Stimulated activated CD8-positive, alpha-beta memory T cell treated with anti-CD3 and anti-CD28 coated beads, Interleukin-15, amount 100 ng/mL, for 4 hours (primary cell): ENCODE data around the gene CCSER2.
A peak's percentile ranks its signal among the peaks of the same experiment; 100 is the strongest.
"Not testable (repeated sequence)": the region's sequence is repeated elsewhere in the genome, so short reads cannot be mapped to it uniquely, and the experiment has no call there.

Source experiments
- DNase-seq, 2 donors: peaks; one replicate each; pipeline ENCODE4 v3.0.0-alpha.2; 2020; ENCODE audit warnings: low read depth in 2 of 2

The CCSER2 gene

DNA sequence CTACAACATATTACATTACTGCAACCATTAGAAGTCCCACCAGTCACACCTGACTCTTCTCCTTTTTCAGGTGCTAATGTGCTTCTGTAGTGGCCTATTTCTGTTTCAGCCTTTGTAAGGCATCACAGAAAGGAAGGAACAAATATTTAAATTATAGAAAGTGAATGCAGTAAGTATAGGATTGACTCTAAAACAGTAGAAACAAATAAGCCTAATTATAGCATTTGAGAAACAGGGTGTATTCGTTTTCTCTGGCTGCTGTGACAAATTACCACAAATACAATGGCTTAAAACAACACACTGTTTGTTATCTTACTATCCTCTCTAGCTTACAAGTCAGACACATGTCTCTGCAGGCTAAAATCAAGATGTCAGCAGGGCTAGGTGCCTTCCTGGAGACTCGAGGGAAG lies 69.4 kb downstream of the CCSER2 start:
- DNase-seq, result no peak

DNA sequence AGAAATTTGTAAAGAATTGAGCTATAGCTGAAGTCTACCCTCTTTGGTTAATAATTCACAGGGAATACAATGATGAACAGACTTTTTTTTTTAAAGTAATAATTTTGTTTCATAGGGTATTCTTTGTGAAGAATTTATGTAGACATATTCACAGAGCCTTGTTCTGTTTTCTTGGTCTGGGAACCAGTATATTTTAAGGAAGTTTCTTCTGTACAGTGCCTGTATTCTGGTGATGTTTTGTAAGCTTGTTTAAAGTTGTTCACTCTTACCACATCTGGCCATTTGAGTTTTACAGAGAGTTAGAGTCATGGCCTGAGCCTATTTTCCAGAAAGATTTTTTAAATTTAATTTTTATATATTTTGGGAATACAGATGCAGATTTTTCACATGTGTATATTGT lies 70.3 kb downstream of the CCSER2 start:
- no peak for DNase-seq

DNA sequence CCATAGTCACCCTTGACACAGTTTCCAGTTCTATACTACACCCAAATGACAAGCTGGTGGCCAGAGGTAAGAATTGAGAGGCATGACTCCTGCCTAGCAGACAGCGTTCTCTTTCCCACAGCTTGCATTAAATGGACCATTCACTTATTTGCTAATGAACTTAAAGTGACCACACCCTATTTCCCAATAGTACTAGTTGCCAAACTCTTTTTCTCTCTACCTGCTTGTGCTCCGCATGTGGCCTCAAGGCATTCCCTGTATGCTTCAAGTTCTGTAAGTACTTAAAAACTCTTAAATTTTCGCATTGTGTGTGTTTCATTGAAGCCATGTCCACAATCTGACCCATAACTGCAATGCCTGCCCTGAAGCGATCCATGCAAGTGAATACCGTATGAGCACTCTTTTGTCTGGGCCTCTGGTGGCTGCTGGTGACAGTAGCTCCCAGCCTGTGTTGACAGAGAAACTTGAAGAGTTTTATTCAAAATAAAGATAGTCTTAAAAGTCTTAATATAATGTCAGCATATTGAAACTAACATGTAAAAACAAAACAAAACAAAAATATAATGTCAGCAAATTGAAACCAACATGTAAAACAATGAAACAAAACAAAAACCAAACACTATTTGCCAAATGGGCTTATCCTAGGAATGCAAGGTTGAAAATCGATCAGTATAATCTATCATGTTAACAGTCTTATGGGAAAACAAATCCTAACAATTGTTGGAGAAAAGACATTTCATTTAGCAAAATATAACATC lies 73.6 kb downstream of the CCSER2 start:
- no peak for DNase-seq

DNA sequence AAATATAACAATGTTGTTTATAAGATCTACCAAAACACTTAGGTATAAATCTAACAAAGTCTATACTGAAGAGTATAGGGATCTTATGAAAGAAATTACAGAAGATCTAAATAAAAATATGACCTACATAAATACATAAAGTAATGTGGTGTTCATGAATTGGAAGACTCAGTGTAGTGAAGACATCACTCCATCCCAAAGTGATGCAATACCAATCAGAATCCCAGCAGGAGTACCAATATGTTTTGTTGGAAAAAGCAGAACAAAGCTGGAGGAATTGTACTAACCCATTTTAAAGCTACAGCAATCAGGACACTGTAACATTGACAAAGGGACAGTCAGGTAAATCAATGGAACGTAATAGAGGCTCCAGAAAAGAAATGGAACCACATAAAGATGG lies 76.4 kb downstream of the CCSER2 start:
- DNase-seq, result no peak

DNA sequence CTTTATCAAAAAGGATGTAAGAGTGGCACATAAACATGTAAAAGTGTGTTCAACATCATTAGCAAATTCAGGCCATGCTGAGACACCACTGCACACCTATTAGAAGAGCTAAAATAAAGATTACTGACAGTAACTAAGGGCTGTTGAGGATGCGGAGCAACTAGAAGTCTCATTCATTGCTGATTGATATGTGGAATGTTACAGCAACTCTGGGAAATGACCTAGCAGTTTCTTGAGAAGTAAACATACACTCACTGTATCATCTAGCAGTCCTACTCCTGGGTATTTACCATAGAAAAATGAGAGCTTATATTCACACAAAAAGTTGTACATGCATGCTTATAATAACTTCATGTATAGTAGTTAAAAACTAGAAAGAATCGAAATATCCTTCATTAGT lies 77.3 kb downstream of the CCSER2 start:
- DNase-seq, result no peak

DNA sequence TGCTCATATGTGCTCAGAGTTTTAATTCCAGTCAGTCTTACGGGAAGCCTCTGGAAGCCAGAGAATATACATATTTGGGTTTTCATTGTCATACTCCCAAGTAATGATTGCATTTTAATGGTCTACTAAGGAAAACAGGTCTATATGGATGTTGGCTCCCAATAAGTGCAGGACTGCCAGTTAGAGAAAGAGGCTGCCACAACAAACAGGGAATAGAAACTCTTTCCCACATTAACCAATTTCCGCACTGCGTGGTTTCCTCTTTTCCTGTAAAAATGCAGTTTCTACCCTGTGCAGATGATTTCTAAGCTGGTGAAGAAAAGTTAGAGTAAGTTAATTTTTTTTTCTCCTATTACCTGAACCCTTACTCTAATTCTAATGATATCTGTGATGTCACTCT lies 78.2 kb downstream of the CCSER2 start:
- no peak for DNase-seq

DNA sequence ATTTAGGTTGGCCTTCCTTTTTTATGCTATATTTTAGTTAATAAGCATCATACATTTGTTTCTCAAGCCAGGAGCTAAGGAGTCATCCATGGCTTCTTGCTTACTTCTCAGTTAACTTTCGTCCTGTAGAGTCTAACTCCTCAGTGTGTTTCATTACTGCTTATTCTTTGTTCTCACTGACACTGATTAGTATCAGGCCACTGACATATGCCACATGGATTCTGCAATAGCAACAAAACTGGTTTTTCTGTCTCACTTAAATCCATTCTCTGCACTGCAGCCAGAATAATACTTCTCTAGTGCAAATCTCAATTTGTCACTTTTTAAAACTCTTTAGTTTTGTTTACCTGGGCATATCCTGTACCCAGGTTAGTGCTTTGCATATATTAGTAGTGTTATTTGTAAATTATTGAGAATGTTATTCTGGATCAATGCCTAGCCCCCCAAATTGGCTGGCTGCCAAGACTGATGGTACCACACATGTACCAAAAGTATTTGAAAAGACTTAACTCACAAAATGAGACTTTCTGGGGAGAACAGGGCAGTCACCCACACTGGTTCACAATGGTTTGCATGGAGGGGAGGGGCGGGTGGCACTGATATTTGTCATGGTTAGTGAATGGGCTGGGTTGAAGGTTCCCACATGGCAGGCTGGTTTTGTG lies 79.1 kb downstream of the CCSER2 start:
- no peak for DNase-seq

DNA sequence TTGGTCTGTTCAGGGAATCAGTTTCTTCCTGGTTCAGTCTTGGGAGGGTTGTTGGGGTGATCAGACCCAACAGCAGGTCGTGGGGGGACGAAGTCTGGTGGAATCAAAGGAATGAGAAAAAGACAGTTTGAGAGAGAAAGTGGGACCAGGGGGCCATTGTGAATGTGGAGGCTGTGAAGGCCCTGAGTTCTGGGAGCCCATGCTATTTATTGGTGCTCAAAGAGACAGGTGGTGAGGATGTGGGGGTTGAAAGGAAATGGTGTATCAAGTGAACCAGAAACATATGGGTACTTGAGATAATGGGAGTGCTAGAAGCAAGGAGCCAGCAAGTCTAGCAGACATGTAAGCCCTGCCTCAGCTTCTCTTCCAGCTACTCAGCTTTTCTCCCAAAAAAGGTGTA lies 84.1 kb downstream of the CCSER2 start:
- DNase-seq, result no peak

DNA sequence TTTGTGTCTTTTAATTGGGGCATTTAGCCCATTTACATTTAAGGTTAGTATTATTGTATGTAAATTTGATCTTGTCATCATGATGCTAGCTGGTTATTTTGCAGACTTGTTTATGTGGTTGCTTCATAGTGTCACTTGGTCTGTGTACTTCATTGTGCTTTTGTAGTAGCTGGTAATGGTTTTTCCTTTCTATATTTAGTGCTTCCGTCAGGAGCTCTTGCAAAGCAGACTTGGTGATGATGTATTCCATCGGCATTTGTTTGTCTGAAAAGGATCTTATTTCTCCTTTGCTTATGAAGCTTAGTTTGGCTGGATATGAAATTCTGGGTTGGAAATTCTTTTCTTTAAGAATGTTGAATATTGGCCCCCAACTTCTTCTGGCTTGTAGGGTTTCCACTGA lies 85.7 kb downstream of the CCSER2 start:
- DNase-seq, result not testable (repeated sequence)

DNA sequence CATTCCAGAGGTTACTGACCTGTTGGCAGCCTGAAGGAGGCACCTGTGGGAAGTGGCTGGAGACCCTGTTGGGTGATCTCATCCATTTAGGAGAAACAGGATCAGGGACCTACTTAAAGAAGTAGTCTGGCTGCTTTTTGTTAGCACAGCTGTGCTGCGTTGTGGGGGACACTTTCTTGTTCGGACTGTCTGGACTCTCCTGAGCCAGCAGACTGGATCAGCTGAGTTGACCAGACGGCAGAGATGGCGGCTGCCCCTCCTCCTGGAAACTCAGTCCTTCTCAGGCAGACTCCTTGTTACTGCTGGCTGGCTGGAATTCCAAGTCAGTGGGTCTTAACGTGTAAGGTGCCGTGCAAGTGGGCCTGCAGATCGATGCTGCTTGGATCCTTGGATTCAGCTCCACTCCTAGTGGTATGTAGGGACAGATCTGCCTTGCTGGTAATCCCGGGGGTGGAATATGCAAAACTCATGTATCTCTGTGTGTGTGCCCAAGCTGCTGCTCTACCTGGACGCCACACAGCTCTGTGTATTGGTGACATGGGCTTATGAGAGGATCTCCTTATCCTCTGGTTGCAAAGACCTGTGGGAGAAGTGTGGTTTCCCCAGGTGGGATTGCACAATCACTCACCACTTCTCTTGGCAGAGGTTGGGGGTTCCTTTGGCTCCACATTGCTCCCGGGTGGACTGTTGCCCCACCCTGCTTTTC lies 87.3 kb downstream of the CCSER2 start:
- DNase-seq, result no peak

DNA sequence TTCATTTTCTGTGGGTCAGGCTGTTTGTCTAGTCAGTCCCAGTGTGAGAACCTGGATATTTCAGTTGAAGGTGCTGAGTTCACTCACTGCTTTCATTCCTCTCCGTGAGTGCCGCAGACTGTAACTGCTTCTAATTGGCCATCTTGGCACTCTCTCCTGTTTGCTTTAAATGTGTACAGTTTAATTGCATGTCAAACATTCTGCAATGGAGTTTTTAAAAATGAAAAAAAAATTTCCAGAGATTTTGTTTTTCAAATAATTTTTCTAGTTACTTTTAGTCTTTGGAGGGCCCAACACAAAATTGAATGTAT lies 87.8 kb downstream of the CCSER2 start:
- no peak for DNase-seq

DNA sequence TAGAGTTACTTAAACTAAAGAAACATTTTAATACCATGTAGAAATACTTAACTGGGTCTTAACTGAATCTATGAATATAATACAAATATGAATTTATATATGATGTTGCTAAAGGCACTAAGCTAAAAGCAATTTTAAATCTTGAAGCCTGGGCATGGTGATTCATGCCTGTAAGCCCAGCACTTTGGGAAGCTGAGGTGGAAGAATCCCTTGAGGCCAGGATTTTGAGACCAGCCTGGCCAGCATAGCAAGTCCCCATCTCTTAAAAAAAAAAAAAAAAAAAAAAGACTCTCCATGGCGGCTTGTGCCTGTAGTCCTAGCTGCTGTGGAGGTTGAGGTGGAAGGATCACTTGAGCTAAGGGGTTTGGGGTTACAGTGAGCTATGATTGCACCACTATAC lies 95.3 kb downstream of the CCSER2 start:
- no peak for DNase-seq

DNA sequence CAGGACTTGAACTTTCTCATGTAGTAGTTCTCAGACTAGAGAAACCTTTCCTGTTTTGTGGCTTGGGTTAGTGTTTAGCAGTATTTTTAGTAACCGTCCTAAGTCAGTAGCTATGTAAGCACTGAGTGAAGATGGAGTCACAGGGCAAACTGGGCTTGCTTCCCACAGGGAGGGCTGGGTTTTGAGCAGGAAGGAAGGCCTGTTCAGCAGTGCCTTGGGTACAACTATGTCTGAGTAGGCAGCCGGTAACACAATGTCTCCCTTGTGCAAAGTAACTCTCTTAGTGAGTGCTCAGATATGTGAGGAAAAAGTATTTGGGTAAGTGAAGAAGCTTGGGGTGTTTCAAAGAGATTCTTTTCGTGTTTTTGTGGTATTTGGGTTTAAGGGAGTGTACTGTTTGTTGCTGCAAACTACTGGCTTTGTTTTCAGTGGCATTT lies 96.4 kb downstream of the CCSER2 start:
- no peak for DNase-seq

DNA sequence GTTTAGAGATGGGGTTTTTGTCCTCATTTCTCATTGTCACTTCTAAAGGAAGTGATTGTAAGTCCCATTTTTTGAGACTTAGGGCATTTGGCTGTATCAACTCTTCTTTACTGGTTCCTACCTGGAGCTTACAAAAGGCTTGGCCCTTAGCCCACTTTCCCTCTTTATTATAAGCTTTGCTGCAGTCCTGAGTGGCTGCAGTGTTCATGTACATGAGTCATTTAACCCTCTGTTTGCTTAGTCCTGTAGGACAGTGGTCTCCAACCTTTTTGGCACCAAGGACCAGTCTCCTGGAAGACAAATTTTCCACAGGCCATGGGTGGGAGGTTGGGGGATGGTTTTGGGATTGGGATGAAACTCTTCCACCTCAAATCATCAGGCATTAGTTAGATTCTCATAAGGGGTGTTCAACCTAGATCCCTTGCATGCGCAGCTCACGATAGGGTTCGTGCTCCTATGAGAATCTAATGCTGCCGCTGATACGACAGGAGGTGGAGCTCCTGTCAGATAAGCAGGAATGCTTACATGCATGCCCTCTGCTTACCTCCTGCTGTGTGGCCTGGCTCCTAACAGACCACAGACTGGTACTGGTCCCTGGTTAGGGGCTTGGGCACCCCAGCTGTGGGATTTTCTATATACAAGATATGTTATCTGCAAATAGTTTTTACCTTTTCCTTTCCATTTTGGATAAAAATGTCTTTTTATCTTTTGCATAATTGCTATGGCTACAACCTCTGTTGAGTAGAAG lies 99.7 kb downstream of the CCSER2 start:
- DNase-seq, result no peak

DNA sequence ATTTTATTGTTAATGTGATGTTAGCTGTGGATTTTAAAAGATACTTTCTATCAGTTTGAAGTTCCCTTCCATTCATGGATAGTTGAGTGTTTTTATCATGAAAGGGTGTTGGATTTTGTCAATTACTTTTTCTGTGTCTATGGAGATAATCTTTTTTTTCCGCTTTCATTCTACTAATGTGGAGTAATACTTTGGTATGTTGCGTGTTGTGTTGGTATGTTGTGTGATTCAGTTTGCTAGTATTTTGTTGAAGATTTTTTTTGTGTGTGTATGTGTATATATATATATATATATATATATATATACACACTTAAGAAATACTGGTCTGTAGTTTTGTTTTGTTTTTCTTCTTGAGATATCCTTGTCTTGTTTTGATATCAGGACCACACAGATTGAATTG lies 100.3 kb downstream of the CCSER2 start:
- no peak for DNase-seq

DNA sequence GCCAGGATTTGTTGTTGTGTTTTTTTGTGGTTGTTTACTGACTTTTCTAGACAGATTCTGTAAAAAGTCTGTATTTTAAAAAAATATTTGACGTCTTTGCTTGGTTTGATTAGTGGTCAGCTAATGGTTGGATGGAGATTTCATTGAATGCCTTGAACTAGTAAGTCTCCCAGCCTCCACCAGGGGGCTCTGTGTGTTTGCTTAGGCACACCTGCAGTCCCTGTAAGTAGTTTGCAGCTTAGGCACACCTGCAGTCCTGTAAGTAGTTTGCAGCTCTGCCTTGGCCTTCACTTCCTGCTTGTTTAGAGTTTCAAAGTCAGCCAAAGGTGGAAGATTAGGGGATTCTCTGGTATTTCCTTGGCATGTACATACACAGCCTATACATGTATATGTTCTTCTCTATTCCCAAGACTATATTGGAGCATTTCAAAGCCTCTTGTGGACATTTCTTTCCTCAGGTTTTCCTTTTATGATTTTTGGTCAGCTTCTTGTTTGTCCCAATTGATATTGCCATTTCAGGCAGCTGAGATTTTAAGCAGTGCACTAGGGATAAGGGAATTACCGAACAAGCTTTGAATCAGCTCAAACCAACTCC lies 101.6 kb downstream of the CCSER2 start:
- DNase-seq, result peak in 1 of 2 donors; percentile 36

DNA sequence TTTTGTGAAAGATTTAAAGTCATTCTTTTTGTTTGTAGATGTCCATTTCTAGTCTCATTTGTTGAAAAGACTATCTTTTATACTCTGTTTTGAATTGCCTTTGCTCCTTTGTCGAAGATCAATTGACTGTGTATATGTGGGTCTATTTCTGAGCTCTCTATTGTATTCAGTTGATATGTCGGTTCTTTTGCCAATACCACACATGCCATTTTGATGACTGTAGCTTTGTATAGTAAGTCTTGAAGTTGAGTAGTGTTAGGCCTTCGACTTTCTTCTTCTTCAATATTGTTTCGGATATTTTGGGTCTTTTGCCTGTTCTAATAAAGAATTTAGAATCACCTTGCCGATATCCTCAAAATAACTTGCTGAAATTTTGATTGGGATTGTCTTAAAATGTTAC lies 104.5 kb downstream of the CCSER2 start:
- no peak for DNase-seq

DNA sequence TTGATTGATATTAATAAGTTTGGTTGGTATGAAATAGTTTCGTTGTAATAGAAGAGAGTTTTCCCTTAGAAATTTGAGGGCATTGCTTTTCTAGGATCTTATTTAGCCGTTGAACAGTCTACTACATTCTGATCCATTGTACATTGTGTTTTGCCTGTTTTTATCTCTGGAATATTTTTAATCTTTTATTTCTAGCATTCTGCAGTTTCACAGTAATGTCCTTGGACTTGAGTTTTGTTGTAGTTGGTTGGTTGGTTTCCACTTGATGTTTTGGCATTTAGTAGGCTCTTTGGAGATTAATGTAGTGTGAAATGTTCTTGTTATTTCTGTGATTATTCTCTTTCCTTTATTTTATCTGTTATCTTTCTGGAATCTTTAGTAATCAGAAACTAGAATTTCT lies 112.4 kb downstream of the CCSER2 start:
- DNase-seq, result no peak

DNA sequence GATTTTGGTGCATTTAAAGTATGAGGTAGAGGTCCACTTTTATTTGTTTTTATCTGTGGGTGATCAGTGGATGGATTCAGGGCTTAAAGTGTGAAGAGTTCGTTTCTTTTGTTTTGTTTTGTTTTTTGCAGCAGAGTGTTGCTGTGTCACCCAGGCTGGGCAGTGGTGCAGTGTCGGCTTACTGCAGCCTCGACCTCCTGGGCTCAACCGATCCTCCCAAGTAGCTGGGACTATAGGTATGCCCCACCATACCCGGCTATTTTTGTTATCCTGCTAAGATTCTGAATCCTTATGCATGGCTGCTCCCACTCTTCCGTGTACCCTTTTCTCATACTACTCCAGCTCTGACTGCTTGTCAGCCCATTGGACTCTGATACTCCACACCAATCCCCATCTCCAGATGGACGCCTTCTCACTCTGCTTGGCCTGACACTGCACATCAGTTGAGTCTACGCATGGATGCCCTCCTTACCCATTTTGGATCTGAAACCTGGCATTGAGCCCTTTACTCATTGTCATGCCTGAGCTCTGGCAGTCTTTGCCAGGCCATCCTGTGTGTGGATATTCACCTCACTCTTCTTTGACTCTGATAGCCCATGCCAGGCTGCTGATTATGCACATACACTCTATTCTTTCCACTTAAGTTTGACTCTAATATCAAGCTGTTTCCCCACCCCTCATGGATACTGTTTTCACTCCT lies 119.5 kb downstream of the CCSER2 start:
- no peak for DNase-seq

DNA sequence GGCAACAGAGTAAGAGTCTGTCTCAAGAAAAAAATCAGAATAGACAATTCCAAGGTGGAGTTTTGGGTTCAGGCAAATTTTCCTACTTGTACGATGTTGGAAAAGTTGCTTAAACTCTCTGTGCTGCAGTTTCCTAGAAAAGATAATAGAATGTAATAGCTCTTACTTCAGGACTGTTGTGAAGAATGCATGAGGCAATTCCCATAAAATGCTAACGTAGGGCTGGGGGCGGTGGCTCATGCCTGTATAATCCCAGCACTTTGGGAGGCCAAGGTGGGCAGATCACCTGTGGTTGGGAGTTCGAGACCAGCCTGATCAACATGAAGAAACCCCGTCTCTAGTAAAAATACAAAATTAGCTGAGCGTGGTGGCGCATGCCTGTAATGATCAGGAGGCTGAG lies 121.0 kb downstream of the CCSER2 start:
- DNase-seq, result not testable (repeated sequence)

DNA sequence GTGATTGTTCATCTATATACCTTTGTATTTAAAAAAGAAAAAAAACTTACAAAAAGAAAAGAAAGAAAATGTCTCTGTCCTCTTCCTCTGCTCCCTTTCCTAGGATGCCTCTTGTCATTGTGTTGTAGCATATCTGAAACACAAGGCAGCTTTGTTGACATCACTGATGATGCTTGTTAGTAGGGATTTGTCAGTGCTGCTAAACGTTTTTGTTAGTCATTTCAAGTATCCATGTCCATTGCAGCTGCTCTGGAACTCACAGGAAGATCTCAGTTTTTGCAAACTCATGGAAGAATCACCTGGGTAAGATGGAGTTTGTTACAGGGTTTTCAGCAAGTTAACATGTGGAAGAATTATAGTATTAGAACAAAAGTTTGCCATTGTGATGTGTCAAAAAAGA lies 123.6 kb downstream of the CCSER2 start:
- no peak for DNase-seq
